OCI-LY7 (cell line): ENCODE results near the gene SLC25A42. TPM values are rescaled to one million over a fixed set of nuclear protein-coding genes. Genes with fewer than 3 reads are reported as not detected.
A peak's percentile ranks its signal among the peaks of the same experiment; 100 is the strongest.

ENCODE experiments used
- BruUV-seq: library from RNA; stranded (reverse); fragments of 400-500 nt; replicated peaks from 2 replicates; lab custom pipeline; 2021; lab: Mats Ljungman, UMichigan
- CTCF ChIA-PET: fragments of 300-600 bp; sonication (Branson Sonifier 250); formaldehyde crosslinking; loops from one replicate; lab custom pipeline; 2022; ENCODE audit warnings: antibody characterized with exemption; ENCODE audit not compliant: unreplicated experiment; lab: Charles Lee
- POLR2A ChIA-PET: fragments of 300-600 bp; sonication (Branson Sonifier 250); formaldehyde crosslinking; loops from one replicate; lab custom pipeline; 2022; ENCODE audit warnings: antibody characterized with exemption; lab: Charles Lee
- DNase-seq: peaks from one replicate; pipeline ENCODE4 v3.0.0-alpha.2; 2015; ENCODE audit warnings: low spot score
- H2AFZ ChIP-seq: fragments of 200-600 bp; sonication (generic), shearing (Covaris generic); 2 replicates; pipeline ENCODE4 v1.6.1; 2014; ENCODE audit warnings: mild to moderate bottlenecking, antibody characterized with exemption, low read length, moderate library complexity
- H3K27ac ChIP-seq: fragments of 200-600 bp; sonication (generic); 2 replicates; pipeline ENCODE4 v1.5.1; 2014; ENCODE audit warnings: mixed run types, low read depth, mild to moderate bottlenecking, moderate library complexity, low read length, inconsistent platforms; ENCODE audit not compliant: poor library complexity, severe bottlenecking
- H3K36me3 ChIP-seq: fragments of 200-600 bp; sonication (generic); 2 replicates; pipeline ENCODE4 v1.6.1; 2014; ENCODE audit warnings: mild to moderate bottlenecking, antibody characterized with exemption, low read length, moderate library complexity, mixed read lengths; ENCODE audit not compliant: insufficient read depth
- H3K4me1 ChIP-seq: fragments of 200-600 bp; sonication (generic); 2 replicates; pipeline ENCODE4 v1.5.1; 2014; ENCODE audit warnings: mild to moderate bottlenecking, low read length; ENCODE audit not compliant: insufficient read depth, poor library complexity, severe bottlenecking
- H3K4me2 ChIP-seq: fragments of 200-600 bp; sonication (generic); 2 replicates; pipeline ENCODE4 v1.6.1; 2014; ENCODE audit warnings: mild to moderate bottlenecking, low read length
- H3K4me3 ChIP-seq: fragments of 200-600 bp; sonication (generic); 2 replicates; pipeline ENCODE4 v1.5.1; 2014; ENCODE audit warnings: mild to moderate bottlenecking, low read depth, low read length; ENCODE audit not compliant: poor library complexity, severe bottlenecking
- H3K79me2 ChIP-seq: fragments of 200-600 bp; sonication (generic); 2 replicates; pipeline ENCODE4 v1.6.1; 2016; ENCODE audit warnings: low read depth, mild to moderate bottlenecking, low read length, moderate library complexity, mixed read lengths; ENCODE audit not compliant: insufficient read depth
- H3K9me2 ChIP-seq: fragments of 200-600 bp; sonication (generic); 2 replicates; pipeline ENCODE4 v1.6.1; 2016; ENCODE audit warnings: mild to moderate bottlenecking, low read length, mixed read lengths; ENCODE audit not compliant: insufficient read depth
- H3K9me3 ChIP-seq: fragments of 200-600 bp; sonication (generic); 2 replicates; pipeline ENCODE4 v1.6.1; 2014; ENCODE audit warnings: mild to moderate bottlenecking, mixed run types, low read length, mixed read lengths
- H4K20me1 ChIP-seq: fragments of 200-600 bp; sonication (generic); 2 replicates; pipeline ENCODE4 v1.6.1; 2014; ENCODE audit warnings: mild to moderate bottlenecking, antibody characterized with exemption, low read length, moderate library complexity, mixed read lengths; ENCODE audit not compliant: insufficient read depth
- CTCF ChIP-seq: fragments of 200-600 bp; sonication (generic); conservative IDR thresholded peaks from 2 replicates; pipeline ENCODE4 v1.5.1; 2014; ENCODE audit warnings: mild to moderate bottlenecking, antibody characterized with exemption, low read length, moderate library complexity, mixed read lengths
- EZH2phosphoT487 ChIP-seq: fragments of 200-600 bp; sonication (generic); IDR thresholded peaks from 2 replicates; pipeline ENCODE4 v1.6.1; 2018; ENCODE audit warnings: low read depth, borderline replicate concordance, mild to moderate bottlenecking, mixed run types, antibody characterized with exemption, low read length, moderate library complexity, mixed read lengths
- intact Hi-C: fragments of 100-400 bp; cut with micrococcal nuclease; formaldehyde crosslinking; loops from one replicate; pipeline ENCODE4 v1.10.0; 2022; ENCODE audit not compliant: unreplicated experiment
- total RNA-seq, 2 experiments: library from RNA; depleted of rRNA in 1 of 2; stranded (reverse); fragments of >200 nt in 1 of 2; shearing (Covaris generic) in 1 of 2; gene quantifications; 2 replicates each; pipeline ENCODE4 v1.2.3, GENCODE V29; 2014 to 2022

SLC25A42 gene
- total RNA-seq, 2 experiments from 2014 or later = 13.8 to 23.4 TPM

DNA sequence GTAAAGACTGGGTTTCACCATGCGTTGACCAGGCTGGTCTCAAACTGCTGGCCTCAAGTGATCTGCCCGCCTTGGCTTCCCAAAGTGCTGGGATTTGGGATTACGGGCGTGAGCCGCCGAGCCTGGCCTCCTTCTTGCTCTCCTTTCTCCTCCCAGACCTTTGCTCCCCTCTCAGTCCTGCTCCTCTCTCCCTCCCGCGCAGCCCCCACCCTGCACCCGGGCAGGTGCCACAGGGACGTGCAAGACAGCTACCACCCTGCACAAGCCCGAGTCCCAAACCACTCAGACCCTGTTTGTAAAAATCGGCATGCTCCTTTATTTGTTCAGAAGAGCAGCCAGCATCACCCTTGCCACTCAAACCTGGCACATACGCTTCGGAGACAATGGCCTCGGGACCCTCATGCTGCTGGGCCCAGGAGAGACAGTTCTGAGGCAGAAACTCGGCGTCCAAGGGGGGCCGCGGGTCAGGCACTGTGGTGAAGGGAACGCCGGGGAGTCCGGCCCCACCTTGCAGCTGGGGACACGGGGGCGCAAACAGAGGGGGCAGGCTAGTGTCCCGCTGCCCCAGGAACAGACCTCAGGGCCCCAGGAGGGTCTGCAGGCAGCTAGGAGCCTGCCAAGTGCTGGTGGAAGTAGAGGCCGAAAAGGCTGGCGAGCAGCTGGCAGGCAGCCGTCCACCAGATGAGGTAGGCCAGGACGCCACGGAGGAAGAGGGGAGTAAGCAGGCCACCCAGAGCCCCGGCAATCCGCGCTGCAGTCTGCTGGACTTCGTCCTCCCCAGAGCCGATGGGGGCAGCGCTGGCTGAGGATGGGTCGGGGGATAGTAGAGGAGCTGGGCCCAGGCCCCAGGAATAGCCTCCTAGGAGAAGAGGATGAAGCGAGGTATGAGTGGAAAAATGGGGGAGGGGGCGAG is 55.8 kb downstream of the SLC25A42 start:
- no peak for DNase-seq
- no peak overlapping the region for H3K4me2 ChIP-seq
- no peak overlapping the region for H3K4me3 ChIP-seq
- H3K27ac ChIP-seq = no peak overlapping the region
- H3K9me3 ChIP-seq = peaks cover 16% of the 10 kb centered on the region; the same call in 1 of the 2 replicates
- no peaks in the 10 kb centered on the region for H3K4me1 ChIP-seq
- H3K9me2 ChIP-seq = no peaks in the 10 kb centered on the region
- ChIA-PET POLR2A (interaction anchor here (0.6 kb wide), 1 partner anchor 134 kb away, joined by 3 read pairs; no protein-coding TSS in a partner anchor), CTCF (no interaction called here)
- no peak overlapping the region for H2AFZ ChIP-seq
- no peaks in the 10 kb centered on the region for H3K79me2 ChIP-seq
- H3K36me3 ChIP-seq = peaks cover 57% of the 10 kb centered on the region
- TF ChIP-seq CTCF (no peak), EZH2phosphoT487 (no peak)
- intact Hi-C loops = loop anchor here (5.0 kb wide), 1 partner anchor 57 kb away; the partner anchor contains the start of gene SLC25A42
- H4K20me1 ChIP-seq = no peaks in the 10 kb centered on the region
- no TSS peak for BruUV-seq

DNA sequence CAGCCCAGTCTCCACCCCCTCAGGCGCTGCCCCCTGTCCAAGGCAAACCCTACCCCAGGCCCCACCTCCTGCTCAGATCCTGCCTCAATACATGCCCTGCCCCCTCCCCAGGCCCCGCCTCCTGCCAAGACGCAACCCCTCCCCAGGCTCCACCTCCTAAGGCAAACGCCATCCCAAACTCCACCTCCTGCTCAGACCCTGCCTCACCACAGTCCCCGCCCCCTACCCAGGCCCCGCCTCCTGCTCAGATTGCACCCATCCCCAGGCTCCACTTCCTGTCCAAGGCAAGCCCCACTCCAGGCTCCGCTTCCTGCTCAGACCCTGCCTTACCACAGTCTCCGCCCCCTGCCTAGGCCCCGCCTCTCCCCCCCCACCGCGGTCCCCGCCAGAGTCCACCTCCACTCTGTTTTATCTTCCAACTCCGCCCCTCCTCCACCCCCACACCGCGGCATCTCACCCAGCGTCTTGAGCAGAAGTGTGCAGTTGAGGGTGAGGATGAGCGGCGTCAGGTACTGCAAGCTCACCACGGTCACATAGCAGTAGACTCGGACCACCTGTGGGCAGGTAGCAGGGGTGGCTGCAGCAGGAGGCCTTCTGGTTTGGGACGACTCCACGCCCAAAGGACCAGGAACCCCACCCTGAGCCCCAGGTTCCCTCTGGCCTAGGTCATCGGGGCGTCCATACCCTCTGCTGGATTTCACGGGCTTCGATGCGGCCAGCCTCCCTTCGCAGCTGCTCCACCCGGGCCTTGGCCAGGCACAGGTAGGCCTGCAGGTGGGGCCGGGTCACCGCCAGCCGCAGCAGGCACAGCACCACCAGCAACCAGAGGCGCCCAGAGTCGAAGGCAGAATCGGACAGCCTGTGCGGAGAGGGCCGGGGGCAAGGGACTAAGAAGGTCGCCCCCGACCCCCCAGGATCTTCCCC is 56.8 kb downstream of the SLC25A42 start:
- no TSS peak for BruUV-seq
- no peak overlapping the region for H3K4me2 ChIP-seq
- peaks cover 16% of the 10 kb centered on the region; the same call in 1 of the 2 replicates for H3K9me3 ChIP-seq
- no peaks in the 10 kb centered on the region for H3K79me2 ChIP-seq
- H2AFZ ChIP-seq = no peak overlapping the region
- no peaks in the 10 kb centered on the region for H4K20me1 ChIP-seq
- no peak overlapping the region for H3K27ac ChIP-seq
- intact Hi-C loops = no loop called here
- TF ChIP-seq EZH2phosphoT487 (no peak), CTCF (no peak)
- ChIA-PET CTCF (no interaction called here), POLR2A (interaction anchor here (0.6 kb wide), 1 partner anchor 135 kb away, joined by 3 read pairs; no protein-coding TSS in a partner anchor)
- no peaks in the 10 kb centered on the region for H3K9me2 ChIP-seq
- H3K4me1 ChIP-seq = no peaks in the 10 kb centered on the region
- DNase-seq = peak; percentile 70
- H3K4me3 ChIP-seq = no peak overlapping the region
- peaks cover 55% of the 10 kb centered on the region for H3K36me3 ChIP-seq
